ENCODE data around the gene KSR1.

GRCh38 chr17:27560668-27561067 lies 104.4 kb downstream of the KSR1 start:
- no peak for TF ChIP-seq POLR2A (IDR thresholded peaks at IDR 0.05)
- TF ChIP-seq CTCF (IDR thresholded peaks at IDR 0.05) = no peak
